PC-3 (cell line): ENCODE data around the gene HIVEP3.

ENCODE experiments used
- EZH2 ChIP-seq: fragments of 300-600 bp; sonication (generic); IDR thresholded peaks from one replicate; pipeline ENCODE4 v1.6.1; 2017; ENCODE audit warnings: antibody characterized with exemption, mild to moderate bottlenecking, low read length; ENCODE audit not compliant: unreplicated experiment
- EZH2phosphoT487 ChIP-seq: fragments of 300-600 bp; sonication (generic); IDR thresholded peaks from 2 replicates; pipeline ENCODE4 v1.6.1; 2018; ENCODE audit warnings: mild to moderate bottlenecking, antibody characterized with exemption, low read length, borderline replicate concordance
- TF ChIP-seq, protein P1 (sequence below): fragments of 300-600 bp; sonication (generic); conservative IDR thresholded peaks from 2 replicates; pipeline ENCODE4 v1.5.1; 2017; ENCODE audit warnings: antibody characterized with exemption, low read depth, mild to moderate bottlenecking, low read length

DNA sequence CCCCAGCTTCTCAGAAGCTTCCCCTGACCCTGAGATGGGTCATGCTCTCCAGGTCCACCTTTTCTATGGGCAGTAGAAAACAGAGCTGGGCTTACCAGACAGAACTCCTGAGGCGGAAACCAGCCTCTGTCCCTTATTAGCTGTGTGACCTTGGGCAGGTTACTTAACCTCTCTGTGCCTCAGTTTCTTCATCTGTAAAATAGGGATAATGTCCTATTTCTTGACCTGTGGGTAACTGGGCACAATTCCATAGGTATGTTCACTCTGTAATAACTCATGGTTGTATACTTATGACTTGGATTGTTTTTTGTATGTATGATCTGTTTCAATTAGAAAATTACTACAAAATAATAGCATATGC, 377.1 kb downstream of the HIVEP3 start:
- TF ChIP-seq, protein P1, sequence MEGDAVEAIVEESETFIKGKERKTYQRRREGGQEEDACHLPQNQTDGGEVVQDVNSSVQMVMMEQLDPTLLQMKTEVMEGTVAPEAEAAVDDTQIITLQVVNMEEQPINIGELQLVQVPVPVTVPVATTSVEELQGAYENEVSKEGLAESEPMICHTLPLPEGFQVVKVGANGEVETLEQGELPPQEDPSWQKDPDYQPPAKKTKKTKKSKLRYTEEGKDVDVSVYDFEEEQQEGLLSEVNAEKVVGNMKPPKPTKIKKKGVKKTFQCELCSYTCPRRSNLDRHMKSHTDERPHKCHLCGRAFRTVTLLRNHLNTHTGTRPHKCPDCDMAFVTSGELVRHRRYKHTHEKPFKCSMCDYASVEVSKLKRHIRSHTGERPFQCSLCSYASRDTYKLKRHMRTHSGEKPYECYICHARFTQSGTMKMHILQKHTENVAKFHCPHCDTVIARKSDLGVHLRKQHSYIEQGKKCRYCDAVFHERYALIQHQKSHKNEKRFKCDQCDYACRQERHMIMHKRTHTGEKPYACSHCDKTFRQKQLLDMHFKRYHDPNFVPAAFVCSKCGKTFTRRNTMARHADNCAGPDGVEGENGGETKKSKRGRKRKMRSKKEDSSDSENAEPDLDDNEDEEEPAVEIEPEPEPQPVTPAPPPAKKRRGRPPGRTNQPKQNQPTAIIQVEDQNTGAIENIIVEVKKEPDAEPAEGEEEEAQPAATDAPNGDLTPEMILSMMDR: no peak
- TF ChIP-seq EZH2phosphoT487 (no peak), EZH2 (no peak)
